SH-SY5Y (cell line): ENCODE results near the gene FST.

Experiments used
- GATA2 ChIP-seq: IDR thresholded peaks from 2 replicates; pipeline ENCODE4 v1.6.1; 2011; ENCODE audit warnings: mild to moderate bottlenecking, low read depth, low read length
- GATA3 ChIP-seq: IDR thresholded peaks from 2 replicates; pipeline ENCODE4 v1.6.1; 2011; ENCODE audit warnings: low read depth, mild to moderate bottlenecking, low read length, moderate library complexity

GRCh38 chr5:53433026-53433425, 47.4 kb upstream of the FST start:
- TF ChIP-seq GATA3 (no peak), GATA2 (no peak)
